IPS-15b (cell line): ENCODE results near the gene CLEC4D.
"Not testable (repeated sequence)": the region's sequence is repeated elsewhere in the genome, so short reads cannot be mapped to it uniquely, and the experiment has no call there.

Experiments used
- H3K27me3 ChIP-seq: one replicate; pipeline ENCODE4 v1.6.1; 2013; ENCODE audit warnings: low read length; ENCODE audit not compliant: control insufficient read depth, insufficient read depth
- H3K36me3 ChIP-seq: one replicate; pipeline ENCODE4 v1.6.1; 2013; ENCODE audit warnings: low read length; ENCODE audit not compliant: control insufficient read depth, insufficient read depth
- H3K4me1 ChIP-seq: one replicate; pipeline ENCODE4 v1.6.1; 2013; ENCODE audit warnings: mild to moderate bottlenecking, low read length; ENCODE audit not compliant: control insufficient read depth, insufficient read depth
- H3K4me3 ChIP-seq: one replicate; pipeline ENCODE4 v1.5.1; 2013; ENCODE audit warnings: low read depth, low read length
- H3K9ac ChIP-seq: one replicate; pipeline ENCODE4 v1.6.1; 2013; ENCODE audit warnings: low read depth, mild to moderate bottlenecking, low read length
- H3K9me3 ChIP-seq: one replicate; pipeline ENCODE4 v1.6.1; 2013; ENCODE audit warnings: mild to moderate bottlenecking, low read length; ENCODE audit not compliant: control insufficient read depth, insufficient read depth

Gene CLEC4D

GRCh38 chr12:8563356-8563755 lies 50.1 kb downstream of the CLEC4D start:
- Histone ChIP-seq H3K9ac (no peak overlapping the region), H3K36me3 (no peaks in the 10 kb centered on the region), H3K4me3 (no peak overlapping the region)

GRCh38 chr12:8564656-8565055 lies 51.4 kb downstream of the CLEC4D start:
- Histone ChIP-seq H3K4me3 (peak overlapping the region; percentile 24), H3K9me3 (peaks cover 3% of the 10 kb centered on the region)

More at GRCh38 chr12:8563356-8563755, 50.1 kb downstream of the CLEC4D start:
- Histone ChIP-seq H3K9me3 (peaks cover 3% of the 10 kb centered on the region), H3K27me3 (no peaks in the 10 kb centered on the region), H3K4me1 (peaks cover 21% of the 10 kb centered on the region)

GRCh38 chr12:8566052-8566451 lies 52.7 kb downstream of the CLEC4D start:
- not testable (repeated sequence) for H3K9ac ChIP-seq, H3K4me3 ChIP-seq
- peaks cover 21% of the 10 kb centered on the region for H3K4me1 ChIP-seq

More at GRCh38 chr12:8564656-8565055, 51.4 kb downstream of the CLEC4D start:
- Histone ChIP-seq H3K9ac (no peak overlapping the region), H3K36me3 (no peaks in the 10 kb centered on the region), H3K4me1 (peaks cover 21% of the 10 kb centered on the region), H3K27me3 (no peaks in the 10 kb centered on the region)

GRCh38 chr12:8566525-8566924 lies 53.2 kb downstream of the CLEC4D start:
- no peaks in the 10 kb centered on the region for H3K27me3 ChIP-seq
- no peaks in the 10 kb centered on the region for H3K36me3 ChIP-seq
- H3K4me1 ChIP-seq, result peaks cover 21% of the 10 kb centered on the region
- no peak overlapping the region for H3K4me3 ChIP-seq
- H3K9ac ChIP-seq, result no peak overlapping the region
- peaks cover 3% of the 10 kb centered on the region for H3K9me3 ChIP-seq

More at GRCh38 chr12:8566052-8566451, 52.7 kb downstream of the CLEC4D start:
- not testable (repeated sequence) for H3K27me3 ChIP-seq, H3K9me3 ChIP-seq, H3K36me3 ChIP-seq
